GM23338 (cell line): Measurements from ENCODE around the gene CORO2A.

Experiments used
- CREB1 ChIP-seq: fragments of 250-450 bp; sonication (Bioruptor Pico); IDR thresholded peaks from 2 replicates; pipeline ENCODE4 v1.5.0; 2020; ENCODE audit warnings: low read depth, mild to moderate bottlenecking, moderate library complexity
- CTCF ChIP-seq, 2 experiments: fragments of 200-600 bp in 1 of 2; sonication (generic) in 1 of 2; conservative IDR thresholded peaks; 2 replicates each; pipeline versions ENCODE4 v1.5.1 to v1.6.1; 2016 to 2017; ENCODE audit warnings: antibody characterized with exemption in 2 of 2, low read depth in 2 of 2, mild to moderate bottlenecking in 2 of 2, moderate library complexity in 1 of 2
- EZH2 ChIP-seq: fragments of 200-600 bp; sonication (generic); IDR thresholded peaks from one replicate; pipeline ENCODE4 v1.8.0; 2017; ENCODE audit warnings: antibody characterized with exemption, mild to moderate bottlenecking, low read depth; ENCODE audit not compliant: unreplicated experiment
- EZH2phosphoT487 ChIP-seq: fragments of 200-600 bp; sonication (generic); IDR thresholded peaks from one replicate; pipeline ENCODE4 v1.8.1; 2018; ENCODE audit warnings: antibody characterized with exemption; ENCODE audit not compliant: unreplicated experiment
- POLR2AphosphoS5 ChIP-seq: IDR thresholded peaks from 2 replicates; pipeline ENCODE4 v1.6.1; 2016; ENCODE audit warnings: antibody characterized with exemption, low read depth
- TF ChIP-seq, protein P1 (sequence below): IDR thresholded peaks from one replicate; pipeline ENCODE4 v1.6.1; 2018; ENCODE audit warnings: antibody characterized with exemption; ENCODE audit not compliant: unreplicated experiment

DNA sequence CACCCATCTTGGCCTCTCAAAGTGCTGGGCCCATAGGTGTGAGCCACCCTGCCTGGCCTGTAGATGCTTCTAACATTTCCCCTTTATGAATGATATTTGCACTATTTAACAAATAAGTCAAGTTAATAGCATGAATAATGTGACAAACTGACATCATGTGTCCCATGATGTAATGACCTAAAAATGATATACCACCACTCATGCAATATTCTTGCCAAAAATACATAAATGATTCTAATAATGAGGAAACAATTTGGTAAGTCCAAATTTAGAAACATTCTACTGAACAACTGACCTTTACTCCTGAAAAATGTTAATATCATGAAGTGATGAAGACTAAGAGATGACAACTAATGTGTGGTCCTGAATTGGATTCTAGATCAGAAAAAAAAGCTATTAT is 39.9 kb downstream of the CORO2A start:
- TF ChIP-seq CTCF (conservative IDR thresholded peaks at IDR 0.05; ENCODE audit: low read depth in 2 of 2): no peak
- TF ChIP-seq POLR2AphosphoS5: no peak
- TF ChIP-seq EZH2: no peak
- TF ChIP-seq, protein P1, sequence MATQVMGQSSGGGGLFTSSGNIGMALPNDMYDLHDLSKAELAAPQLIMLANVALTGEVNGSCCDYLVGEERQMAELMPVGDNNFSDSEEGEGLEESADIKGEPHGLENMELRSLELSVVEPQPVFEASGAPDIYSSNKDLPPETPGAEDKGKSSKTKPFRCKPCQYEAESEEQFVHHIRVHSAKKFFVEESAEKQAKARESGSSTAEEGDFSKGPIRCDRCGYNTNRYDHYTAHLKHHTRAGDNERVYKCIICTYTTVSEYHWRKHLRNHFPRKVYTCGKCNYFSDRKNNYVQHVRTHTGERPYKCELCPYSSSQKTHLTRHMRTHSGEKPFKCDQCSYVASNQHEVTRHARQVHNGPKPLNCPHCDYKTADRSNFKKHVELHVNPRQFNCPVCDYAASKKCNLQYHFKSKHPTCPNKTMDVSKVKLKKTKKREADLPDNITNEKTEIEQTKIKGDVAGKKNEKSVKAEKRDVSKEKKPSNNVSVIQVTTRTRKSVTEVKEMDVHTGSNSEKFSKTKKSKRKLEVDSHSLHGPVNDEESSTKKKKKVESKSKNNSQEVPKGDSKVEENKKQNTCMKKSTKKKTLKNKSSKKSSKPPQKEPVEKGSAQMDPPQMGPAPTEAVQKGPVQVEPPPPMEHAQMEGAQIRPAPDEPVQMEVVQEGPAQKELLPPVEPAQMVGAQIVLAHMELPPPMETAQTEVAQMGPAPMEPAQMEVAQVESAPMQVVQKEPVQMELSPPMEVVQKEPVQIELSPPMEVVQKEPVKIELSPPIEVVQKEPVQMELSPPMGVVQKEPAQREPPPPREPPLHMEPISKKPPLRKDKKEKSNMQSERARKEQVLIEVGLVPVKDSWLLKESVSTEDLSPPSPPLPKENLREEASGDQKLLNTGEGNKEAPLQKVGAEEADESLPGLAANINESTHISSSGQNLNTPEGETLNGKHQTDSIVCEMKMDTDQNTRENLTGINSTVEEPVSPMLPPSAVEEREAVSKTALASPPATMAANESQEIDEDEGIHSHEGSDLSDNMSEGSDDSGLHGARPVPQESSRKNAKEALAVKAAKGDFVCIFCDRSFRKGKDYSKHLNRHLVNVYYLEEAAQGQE: no peak
- no peak for TF ChIP-seq EZH2phosphoT487
- TF ChIP-seq CREB1 (CRISPR knock-in tag): no peak
